HG03139 (cell line): ENCODE results near the gene ANXA6.
"Not testable (repeated sequence)": the region's sequence is repeated elsewhere in the genome, so short reads cannot be mapped to it uniquely, and the experiment has no call there.

Experiments used
- ATAC-seq: cut with Tn5 transposase; IDR thresholded peaks from one replicate; pipeline ENCODE4 v1.9.1; 2021; ENCODE audit not compliant: unreplicated experiment

The ANXA6 gene

DNA sequence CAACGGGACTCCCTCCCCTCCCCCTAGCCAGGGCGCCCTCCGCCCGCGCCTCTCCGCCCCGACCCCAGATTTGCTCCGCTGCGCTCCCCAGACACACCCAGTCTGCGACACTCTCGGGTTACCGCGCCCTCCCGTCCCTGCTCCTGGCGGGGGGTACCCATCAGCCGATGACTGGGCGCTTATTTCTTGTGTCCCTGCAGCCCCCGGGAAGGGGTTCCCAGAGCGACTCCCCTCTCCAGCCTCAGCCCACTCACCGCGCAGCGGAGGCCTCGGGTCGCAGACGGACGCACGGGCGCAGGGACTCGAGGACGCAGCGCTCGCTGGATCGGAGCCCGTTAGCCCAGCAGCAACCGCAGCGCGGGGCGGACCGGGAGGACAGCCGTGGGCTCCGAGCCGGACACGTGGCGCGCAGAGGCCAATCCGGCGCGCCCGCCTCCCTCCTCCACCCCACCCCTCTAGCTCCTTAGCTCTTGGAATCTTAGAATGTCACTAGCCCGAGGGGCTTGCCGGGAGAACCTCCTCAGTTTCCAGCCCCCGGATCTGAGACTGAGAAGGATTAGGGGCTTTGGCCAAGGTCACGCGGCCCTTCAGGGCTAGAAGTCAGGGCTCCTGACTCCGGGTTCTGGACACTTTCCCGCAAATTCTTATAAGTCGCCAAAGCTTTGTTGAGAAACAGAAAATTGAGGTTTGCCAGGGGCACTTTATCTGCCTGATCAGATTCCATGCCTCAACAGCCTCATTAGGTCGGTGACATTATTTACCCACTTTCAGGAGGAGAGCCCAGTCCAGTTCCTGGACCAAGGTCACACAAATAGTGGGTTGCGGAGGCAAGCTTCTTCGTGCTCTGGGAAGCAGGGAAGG lies at the start of gene ANXA6:
TSS of gene ANXA6 (minus strand) at position 354 of the 861 bp plus-strand sequence. CDS start 9,878 bp downstream, outside the sequence.
- peak; percentile 41 for ATAC-seq

DNA sequence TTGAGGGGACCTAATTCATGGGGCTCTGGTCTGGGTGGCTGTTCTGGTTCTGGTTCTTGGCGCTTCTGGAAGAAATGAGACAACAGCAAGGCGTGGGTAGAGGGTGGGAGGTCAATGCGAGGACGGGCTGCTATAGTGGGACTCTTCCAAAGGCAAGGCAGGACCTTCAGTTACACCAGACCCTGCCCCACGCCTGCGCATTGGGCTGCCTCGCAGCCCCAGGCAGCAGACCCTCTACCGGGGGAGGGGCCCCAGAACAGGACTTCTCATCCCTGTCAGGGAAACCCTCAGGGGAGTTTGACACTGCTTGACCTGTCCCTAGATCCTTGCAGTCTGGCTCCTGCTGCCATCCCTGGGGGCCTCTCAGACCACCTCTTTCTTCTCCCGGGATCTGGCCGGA lies 47.8 kb upstream of the ANXA6 start:
- no peak for ATAC-seq

DNA sequence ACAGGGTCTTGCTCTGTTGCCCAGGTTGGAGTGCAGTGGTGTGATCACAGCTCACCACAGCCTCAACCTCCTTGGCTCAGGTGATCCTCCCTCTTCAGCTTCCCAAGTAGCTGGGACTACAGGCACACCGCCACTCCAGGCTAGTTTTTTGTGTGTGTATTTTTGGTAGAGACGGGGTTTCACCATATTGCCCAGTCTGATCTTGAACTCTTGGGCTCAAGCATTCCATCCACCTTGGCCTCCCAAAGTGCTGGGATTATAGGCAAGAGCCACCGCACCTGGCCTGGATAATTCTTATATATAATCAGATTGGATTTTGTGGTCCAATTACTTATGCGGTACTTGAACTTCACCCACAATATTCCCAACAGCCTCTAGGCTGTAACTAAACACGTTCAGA lies 46.5 kb upstream of the ANXA6 start:
- no peak for ATAC-seq

DNA sequence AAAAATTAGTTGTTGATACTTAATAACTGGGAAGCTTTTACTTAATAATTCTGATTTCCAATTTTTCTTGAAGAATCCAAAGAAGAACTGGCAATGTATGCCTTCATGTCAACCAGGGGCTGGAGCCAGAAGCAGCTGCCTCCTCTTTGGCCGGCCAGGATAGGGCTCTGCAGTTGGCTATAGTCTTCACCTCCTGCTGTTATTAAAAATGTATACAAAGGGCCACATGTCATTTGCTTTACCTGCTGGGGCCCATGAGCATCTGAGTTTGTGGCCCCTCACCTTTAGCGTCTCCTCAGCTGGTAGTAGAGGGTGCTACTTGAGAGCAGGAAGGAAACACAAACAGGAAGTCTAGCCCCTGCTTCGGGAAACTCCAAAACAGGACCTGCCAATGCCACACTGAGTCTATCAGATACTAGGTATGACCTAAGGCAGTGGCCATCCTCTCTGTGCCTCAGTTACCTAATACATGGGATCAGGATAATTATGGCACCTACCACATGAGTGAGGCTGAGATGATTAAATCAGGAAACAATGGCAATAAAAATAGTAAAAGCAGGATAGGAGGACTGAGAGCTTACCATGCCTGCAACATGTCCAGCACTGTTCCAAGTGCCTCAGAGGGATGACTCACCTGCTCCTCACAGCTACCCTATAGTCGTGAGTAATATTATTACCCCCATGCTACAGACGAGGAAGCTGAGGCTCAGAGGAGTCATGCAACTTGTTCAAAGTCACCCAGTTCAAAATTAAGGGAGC lies 45.0 kb upstream of the ANXA6 start:
- ATAC-seq, result no peak

DNA sequence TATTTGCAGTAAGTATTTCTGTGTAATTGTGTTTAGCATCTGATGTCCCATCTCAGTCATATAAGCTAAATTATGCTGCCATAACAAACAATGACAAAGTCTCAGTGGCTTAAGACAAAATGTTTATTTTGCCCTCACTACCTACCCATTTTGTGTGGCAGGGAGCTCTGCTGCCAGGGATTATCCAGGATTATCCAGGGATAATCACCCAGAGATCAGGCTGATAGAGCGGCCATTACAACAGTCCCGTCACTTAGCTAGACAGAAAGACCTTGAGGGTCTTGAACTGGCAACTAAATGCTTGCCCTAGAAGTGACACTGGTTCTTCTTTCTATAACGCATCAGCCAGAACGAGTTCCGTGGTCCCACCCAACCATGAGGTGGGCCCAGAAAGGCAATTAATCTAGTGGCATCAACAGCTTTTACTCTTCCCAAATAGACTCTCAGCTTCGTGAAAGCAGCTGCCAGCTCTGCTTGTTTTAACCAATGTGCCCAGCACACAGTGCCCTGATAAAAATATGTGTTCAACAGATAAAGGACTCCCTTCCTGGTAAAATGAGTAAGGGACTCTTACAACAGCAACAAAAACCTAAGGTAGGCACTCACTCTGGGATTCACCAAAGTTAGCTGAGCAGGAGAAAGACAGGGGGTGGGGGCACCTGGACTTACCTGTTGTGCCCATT lies 43.5 kb upstream of the ANXA6 start:
- ATAC-seq, result no peak

DNA sequence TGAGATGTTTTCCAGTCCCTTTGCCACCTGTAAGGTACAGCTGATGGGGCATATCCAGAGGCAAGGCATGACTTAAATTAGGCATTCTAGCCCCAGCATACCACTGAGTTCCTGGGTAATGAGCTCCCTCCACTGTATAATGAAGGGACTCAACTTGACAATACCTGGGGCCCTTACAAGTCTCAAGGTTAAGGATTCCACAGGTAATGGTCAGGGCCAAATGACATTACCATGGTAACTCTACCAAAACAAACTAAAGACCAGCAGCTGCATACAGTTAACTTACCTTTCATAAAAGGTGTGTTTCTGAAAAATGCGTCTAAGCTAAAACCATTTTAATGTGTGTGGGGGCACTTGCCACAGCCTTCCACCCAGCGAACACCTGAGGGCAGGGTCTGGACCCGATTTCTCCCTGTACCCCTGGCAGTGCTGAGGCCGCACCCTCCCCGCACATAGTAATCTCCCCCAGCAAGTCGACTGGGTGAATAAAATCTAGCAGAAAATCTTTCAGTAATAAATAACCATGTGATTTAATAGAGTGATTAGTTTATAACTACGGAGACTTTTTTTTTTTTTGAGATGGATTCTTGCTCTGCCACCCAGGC lies 42.1 kb upstream of the ANXA6 start:
- ATAC-seq, result no peak

DNA sequence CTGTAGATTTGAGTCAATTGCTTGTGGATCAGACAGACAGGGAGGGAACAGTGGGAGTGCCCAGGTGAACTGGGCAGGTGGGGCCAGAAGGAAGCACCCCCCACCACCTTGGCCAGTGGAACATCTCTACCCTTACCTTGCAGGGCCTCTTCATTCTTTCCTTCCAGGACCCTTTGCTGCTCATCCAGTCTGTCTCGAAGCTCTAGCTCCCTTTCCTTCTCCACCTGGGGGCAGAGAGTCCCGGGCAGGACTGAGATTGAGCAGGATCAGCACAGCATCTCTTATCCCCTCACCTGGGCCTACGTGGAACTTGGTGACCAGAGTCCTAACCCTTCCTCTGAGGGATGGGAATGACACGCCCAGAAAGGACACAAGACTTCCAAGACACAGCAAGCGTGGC lies 41.3 kb upstream of the ANXA6 start:
- no peak for ATAC-seq

DNA sequence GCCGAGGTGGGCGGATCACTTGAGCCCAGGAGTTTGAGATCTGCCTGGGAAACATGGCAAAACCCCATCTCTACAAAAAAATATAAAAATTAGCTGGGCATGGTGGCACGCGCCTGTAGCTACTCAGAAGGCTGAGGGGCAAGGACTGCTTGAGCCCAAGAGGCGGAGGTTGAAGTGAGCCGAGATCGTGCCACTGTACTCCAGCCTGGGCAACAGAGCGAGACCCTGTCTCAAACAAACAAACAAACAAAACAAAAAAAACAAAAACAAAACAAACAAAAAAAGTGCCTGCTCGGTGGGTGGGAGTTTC lies 39.7 kb upstream of the ANXA6 start:
- not testable (repeated sequence) for ATAC-seq

DNA sequence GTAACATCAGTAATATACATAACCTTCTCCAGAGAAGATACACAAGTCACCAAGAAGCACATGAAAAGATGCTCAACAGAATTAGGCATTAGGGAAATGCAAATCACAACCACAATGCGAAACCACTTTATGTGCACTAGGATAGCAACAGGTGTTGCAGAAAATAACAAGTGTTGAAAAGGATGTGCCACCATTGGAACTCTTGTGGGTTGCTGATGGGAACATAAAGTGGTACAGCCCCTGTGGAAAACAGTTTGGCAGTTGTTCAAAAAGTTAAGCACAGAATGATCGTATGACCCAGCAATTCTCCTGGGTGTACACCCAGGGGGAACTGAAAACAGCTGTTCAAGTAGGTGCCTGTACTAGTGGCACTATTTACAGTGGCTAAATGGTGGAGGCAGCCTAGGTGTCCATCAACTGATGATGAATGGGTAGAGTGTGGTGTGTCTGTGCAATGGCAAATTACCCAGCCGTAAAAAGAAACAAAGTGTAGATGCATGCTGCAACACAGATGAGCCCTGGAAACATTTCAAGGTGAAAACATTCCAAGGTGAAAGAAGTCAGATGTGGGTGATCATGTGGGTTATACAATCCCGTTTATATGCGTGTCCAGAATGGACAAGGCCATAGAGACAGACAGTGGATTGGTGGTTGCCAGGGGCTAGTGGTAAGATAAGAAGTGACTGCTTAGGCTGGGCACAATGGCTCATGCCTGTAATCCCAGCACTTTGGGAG lies 39.1 kb upstream of the ANXA6 start:
- ATAC-seq, result peak; percentile 93

DNA sequence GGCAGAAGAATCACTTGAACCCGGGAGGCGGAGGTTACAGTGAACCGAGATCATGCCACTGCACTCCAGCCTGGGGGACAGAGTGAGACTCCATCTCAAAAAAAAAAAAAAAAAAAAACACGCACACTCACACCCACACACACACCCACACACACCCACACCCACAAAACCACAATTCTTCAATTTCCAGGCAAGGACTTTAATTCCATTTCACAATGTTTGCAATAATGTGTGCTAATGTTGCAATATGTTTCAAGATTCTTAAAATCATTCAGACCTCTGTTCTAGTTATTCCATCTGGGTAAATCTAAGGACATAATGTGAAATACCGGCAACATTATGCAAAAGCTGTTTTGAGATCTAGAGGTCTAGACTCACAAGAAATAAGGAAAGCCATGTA lies 38.0 kb upstream of the ANXA6 start:
- ATAC-seq, result no peak

DNA sequence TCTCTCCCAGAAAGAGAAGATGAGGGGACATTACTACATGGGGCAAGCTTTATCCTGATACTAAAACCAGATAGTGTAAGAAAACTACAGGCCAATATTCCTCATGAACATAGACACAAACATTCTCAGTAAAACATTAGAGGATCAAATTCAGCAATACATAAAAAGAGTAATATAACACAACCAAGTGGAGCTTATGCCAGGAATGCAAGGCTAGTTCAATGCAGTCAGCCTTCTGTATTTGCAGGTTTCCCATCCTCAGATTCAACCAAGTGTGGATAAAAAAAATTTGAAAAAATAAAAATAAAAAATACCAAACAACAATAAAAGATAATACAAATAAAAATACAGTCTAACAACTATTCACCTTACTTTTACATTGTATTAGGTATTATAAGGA lies 35.0 kb upstream of the ANXA6 start:
- ATAC-seq, result no peak

DNA sequence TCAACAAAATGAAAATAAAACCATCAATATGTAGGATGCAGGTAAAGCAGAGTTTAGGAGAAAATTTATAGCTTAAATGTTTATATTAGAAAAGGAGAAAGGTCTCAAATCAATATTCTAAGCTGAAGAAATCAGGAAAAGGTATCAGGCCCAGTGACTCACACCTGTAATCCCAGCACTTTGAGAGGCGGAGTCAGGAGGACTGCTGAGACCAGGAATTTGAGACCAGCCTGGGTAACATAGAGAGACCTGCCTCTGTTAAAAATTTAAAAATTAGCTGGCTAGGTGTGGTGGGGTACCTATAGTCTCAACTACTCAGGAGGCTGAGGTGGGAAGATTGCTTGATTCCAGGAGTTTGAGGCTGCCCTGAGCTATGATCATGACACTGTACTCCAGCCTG lies 34.1 kb upstream of the ANXA6 start:
- ATAC-seq, result no peak

DNA sequence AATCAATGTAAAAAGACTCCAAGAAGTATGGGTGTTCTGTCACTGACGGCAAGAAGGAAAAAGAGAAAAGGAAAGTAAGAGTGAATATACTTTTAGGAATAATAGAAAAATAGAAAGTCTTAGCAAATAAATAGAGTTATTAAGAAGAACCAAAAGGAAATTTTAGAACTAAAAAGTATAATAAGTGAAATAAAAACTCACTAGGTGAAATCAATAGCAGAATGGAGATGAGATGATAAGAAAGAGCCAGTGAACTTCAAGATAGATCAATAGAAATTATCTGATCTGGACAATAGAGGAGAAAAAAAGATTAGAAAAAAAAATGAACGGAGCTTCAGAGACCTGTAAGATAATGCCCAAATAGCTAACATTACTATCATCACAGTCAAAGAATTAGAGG lies 31.6 kb upstream of the ANXA6 start:
- no peak for ATAC-seq

DNA sequence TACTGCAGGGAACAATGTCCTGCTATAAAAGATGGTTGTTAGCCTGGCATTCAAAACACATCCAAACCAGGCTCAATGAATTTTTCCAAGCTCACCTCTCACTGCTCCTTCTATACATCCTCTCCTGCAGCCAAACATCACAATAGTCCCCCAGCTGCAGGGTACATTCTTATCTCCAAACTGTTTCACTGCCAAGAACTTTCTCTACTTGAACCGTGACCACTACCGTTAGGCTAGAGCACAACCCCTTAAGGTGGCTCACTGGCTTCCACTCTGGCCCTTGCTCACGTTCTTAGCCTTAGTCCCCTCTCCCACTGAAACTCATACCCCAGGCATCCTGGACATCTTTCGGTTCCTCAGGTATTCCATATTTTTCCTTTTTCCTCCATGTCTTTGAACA lies 29.0 kb upstream of the ANXA6 start:
- ATAC-seq, result no peak

DNA sequence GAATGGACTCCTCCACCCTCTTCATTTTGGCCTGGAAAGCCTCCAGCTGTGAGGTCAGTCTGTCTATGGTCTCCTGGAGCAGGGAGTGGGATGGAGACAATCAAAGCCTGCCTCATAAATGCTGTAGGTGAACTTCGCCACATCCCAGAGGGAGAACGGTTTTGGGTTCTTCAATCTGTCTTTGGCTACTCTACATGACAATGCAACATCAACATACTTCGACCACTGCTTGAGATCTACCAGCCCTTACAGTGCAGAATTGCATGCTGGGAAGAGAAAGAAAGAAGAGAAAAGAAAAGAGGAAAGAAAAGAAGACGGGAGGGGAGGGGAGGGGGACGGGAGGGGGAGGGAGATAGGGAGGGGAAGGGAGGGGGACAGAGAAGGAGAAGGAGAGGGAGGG lies 28.5 kb upstream of the ANXA6 start:
- ATAC-seq, result no peak

DNA sequence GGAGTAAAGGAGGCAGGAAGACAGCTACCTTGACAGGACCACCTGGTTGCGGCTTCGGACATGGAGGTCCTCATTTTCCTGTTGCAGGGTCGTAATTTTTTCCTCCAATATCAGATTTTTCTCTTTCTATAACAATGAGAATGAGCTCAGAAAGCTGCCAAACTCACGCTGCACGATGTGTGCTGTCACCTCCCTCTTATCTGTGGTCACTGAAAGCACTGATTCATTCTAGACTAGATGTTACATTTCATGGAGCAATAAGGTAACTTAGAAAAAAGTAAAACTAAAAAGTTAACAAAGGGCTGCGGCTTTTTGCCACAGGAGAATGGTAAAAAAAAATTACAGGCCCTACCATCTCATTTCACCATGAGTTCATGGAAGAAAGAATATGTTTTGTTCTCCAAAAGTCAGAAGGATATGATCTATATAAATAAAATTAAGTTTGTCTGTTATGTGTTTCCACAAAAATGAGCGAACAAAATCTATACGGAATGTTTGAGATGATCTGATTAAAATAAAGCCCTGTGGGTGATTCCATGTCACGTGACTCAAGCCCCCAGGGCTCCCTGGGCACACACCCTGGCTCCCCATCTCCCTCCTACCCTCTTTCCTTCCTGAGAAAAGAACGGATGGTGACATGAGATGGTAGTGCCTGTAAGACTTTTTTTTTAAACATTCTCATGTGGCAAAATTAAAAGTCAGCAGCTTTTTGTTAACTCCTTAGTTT lies 26.9 kb upstream of the ANXA6 start:
- ATAC-seq, result no peak

DNA sequence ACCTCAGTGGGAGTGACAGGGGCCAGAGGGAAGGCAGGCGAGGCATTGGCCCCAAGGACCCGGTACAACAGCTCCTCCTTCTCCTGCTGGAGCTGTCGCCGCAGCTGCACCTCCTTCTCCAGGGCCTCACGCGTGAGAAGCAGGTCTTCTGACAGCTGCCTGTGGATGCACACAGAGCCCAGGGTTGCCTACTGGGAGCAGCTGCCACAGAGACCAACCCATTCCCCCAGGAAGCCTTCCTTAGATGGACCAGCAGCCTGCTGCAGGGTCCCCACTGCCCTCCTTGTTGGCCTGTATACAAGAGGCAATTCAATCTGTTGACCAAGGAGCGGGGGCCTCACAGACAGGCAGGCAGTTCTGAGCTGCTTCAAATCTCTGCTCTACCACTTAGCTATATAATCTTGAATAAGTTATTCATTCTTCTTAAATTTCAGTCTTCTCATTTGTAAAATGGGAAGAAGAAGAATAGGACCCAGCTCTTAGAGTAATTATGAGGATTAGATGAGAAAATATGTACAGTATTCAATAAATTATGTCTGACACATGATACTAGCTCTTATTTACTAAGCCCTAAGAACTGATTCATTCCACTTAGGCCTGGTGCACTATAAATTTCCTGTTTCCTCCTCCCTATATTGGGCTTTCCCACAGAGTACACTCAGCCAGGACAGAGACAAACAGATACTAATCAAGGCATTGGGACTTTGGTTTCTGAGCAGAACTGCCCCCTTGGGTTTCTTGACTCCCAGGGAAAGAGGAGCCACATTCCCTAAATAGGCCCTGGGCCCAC lies 26.1 kb upstream of the ANXA6 start:
- no peak for ATAC-seq

DNA sequence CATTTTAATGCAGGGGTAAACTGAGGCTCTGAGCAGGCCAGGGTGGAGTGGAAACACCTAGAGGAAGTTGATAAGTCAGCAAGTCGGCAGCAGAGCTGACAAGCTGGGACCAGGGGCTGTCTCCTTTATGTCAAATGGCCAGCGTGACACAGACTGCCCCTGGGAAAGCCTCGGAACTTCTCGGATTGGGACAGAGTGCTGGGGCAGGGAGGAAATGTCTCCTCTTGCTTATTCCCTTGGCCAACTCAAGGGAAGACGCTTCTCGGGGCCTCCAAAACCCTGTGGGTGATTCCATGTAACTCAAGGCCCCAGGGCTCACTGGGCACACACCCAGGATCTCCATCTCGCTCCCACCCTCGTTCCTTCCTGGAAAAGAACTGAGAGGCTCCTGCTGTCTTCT lies 25.4 kb upstream of the ANXA6 start:
- no peak for ATAC-seq

DNA sequence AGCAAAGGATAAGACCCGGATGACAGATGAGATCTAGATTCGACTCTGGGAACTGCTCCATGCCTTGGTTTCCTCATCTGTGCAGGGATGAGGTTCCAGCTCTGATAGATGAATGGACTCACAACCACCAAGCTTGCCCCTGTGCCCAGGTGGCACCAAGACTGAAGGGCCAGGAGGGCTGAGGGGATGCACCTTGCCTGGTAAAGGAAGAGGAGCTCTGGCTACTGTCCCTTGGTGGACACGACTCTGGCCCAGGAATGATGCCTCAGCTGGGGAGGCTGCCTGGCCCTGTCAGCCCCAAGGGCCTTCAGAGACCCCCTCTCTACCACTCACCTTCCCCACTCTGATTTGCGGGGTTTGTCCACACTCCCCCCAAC lies 24.9 kb upstream of the ANXA6 start:
- no peak for ATAC-seq
